HL-60 (cell line): ENCODE results near the gene LRP2.

Experiments used
- DNase-seq, 2 experiments: peaks; one replicate each; pipeline ENCODE4 v3.0.0-alpha.2; 2010 to 2020; ENCODE audit warnings: low read depth in 1 of 2, low spot score in 1 of 2
- H3K27ac ChIP-seq: fragments of 250-450 bp; sonication (Bioruptor Pico); replicated peaks from 2 replicates; pipeline ENCODE4 v1.5.1; 2020; ENCODE audit warnings: mild to moderate bottlenecking, moderate library complexity
- H3K27me3 ChIP-seq: fragments of 250-450 bp; sonication (Bioruptor Pico); 2 replicates; pipeline ENCODE4 v1.5.1; 2021; ENCODE audit warnings: mild to moderate bottlenecking, moderate library complexity; ENCODE audit not compliant: insufficient read depth, poor library complexity, severe bottlenecking
- H3K4me3 ChIP-seq: replicated peaks from 2 replicates; pipeline ENCODE4 v1.5.1; 2011; ENCODE audit warnings: mild to moderate bottlenecking, control low read depth, low read length; ENCODE audit not compliant: insufficient read depth
- CTCF ChIP-seq: IDR thresholded peaks from one replicate; pipeline ENCODE4 v1.5.1; 2011; ENCODE audit warnings: low read length, control low read depth, inconsistent platforms; ENCODE audit not compliant: insufficient read depth
- GABPA ChIP-seq: IDR thresholded peaks from 2 replicates; pipeline ENCODE4 v1.6.1; 2012; ENCODE audit warnings: low read depth
- POLR2AphosphoS5 ChIP-seq: IDR thresholded peaks from 2 replicates; pipeline ENCODE4 v1.6.1; 2012; ENCODE audit warnings: low read depth
- REST ChIP-seq: IDR thresholded peaks from 2 replicates; pipeline ENCODE4 v1.6.1; 2012; ENCODE audit warnings: low read depth; ENCODE audit not compliant: insufficient replicate concordance
- SPI1 ChIP-seq: IDR thresholded peaks from 2 replicates; pipeline ENCODE4 v1.6.1; 2012; ENCODE audit warnings: low read depth, mild to moderate bottlenecking, borderline replicate concordance

Gene LRP2

GRCh38 chr2:169146220-169146619 lies 216.1 kb downstream of the LRP2 start:
- peaks cover 3% of the 10 kb centered on the region for H3K27me3 ChIP-seq
- no peak overlapping the region for H3K27ac ChIP-seq
- DNase-seq = no peak
- no peak overlapping the region for H3K4me3 ChIP-seq
- TF ChIP-seq REST = no peak
- no peak for TF ChIP-seq GABPA
- no peak for TF ChIP-seq CTCF
- TF ChIP-seq SPI1 = no peak
- TF ChIP-seq POLR2AphosphoS5 = no peak

GRCh38 chr2:169143998-169144397 lies 218.3 kb downstream of the LRP2 start:
- TF ChIP-seq CTCF (no peak), GABPA (no peak), POLR2AphosphoS5 (no peak), REST (no peak), SPI1 (no peak)
- DNase-seq = no peak
- Histone ChIP-seq H3K4me3 (no peak overlapping the region), H3K27me3 (no peaks in the 10 kb centered on the region), H3K27ac (no peak overlapping the region)

- peak; percentile 16 to 57 for DNase-seq
- Histone ChIP-seq H3K27ac (no peak overlapping the region), H3K27me3 (no peaks in the 10 kb centered on the region), H3K4me3 (no peak overlapping the region)
- no peak for TF ChIP-seq POLR2AphosphoS5
- TF ChIP-seq CTCF = peak; percentile 95
- no peak for TF ChIP-seq GABPA
Observed at GRCh38 chr2:169141713-169142352, 220.5 kb downstream of the LRP2 start.
